Ovary (tissue), 3 donors: ENCODE data around the gene DRD4.
"Not testable (repeated sequence)": the region's sequence is repeated elsewhere in the genome, so short reads cannot be mapped to it uniquely, and the experiment has no call there.

Experiments
- EP300 ChIP-seq: sonication (generic); formaldehyde crosslinking; IDR thresholded peaks from one replicate; pipeline ENCODE4 v1.6.1; 2017; ENCODE audit warnings: antibody characterized with exemption
- POLR2A ChIP-seq: fragments of 450-650 bp; IDR thresholded peaks from one replicate; pipeline ENCODE4 v1.6.1; 2017; ENCODE audit warnings: antibody characterized with exemption, mild to moderate bottlenecking, moderate library complexity
- TF ChIP-seq, protein P1 (sequence below), 3 donors: fragments of 450-650 bp in 2 of 3; fragments of 200-600 bp in 1 of 3; IDR thresholded peaks; one replicate each; pipeline versions ENCODE4 v1.5.1 to v1.8.0; 2016 to 2022; ENCODE audit warnings: antibody characterized with exemption in 3 of 3, mild to moderate bottlenecking in 1 of 3
- donor health status: DM: no; HTN: no; CAD: no.

GRCh38 chr11:653136-653535 lies 16.1 kb downstream of the DRD4 start:
- TF ChIP-seq, protein P1, sequence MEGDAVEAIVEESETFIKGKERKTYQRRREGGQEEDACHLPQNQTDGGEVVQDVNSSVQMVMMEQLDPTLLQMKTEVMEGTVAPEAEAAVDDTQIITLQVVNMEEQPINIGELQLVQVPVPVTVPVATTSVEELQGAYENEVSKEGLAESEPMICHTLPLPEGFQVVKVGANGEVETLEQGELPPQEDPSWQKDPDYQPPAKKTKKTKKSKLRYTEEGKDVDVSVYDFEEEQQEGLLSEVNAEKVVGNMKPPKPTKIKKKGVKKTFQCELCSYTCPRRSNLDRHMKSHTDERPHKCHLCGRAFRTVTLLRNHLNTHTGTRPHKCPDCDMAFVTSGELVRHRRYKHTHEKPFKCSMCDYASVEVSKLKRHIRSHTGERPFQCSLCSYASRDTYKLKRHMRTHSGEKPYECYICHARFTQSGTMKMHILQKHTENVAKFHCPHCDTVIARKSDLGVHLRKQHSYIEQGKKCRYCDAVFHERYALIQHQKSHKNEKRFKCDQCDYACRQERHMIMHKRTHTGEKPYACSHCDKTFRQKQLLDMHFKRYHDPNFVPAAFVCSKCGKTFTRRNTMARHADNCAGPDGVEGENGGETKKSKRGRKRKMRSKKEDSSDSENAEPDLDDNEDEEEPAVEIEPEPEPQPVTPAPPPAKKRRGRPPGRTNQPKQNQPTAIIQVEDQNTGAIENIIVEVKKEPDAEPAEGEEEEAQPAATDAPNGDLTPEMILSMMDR (IDR thresholded peaks at IDR 0.05), result not testable (repeated sequence)
- TF ChIP-seq POLR2A, EP300: not testable (repeated sequence)
